GM12878 (cell line): ENCODE data around the gene FUS. TPM values are rescaled to one million over a fixed set of nuclear protein-coding genes. Genes with fewer than 3 reads are reported as not detected.

Experiments used
- CHD4 ChIP-seq: fragments of 200-600 bp; sonication (generic); IDR thresholded peaks from 2 replicates; pipeline ENCODE4 v1.6.1; 2016; ENCODE audit warnings: mild to moderate bottlenecking
- DPF2 ChIP-seq: fragments of 450-650 bp; IDR thresholded peaks from 2 replicates; pipeline ENCODE4 v1.6.1; 2017; ENCODE audit warnings: mild to moderate bottlenecking
- JUND ChIP-seq: IDR thresholded peaks from 2 replicates; pipeline ENCODE4 v1.6.1; 2012; ENCODE audit warnings: low read depth, mild to moderate bottlenecking, low read length, improper control_type of control experiment, moderate library complexity
- KLF5 ChIP-seq: fragments of 450-650 bp; IDR thresholded peaks from 2 replicates; pipeline ENCODE4 v1.6.1; 2014; ENCODE audit warnings: mild to moderate bottlenecking; ENCODE audit not compliant: partially characterized antibody
- MTA3 ChIP-seq: IDR thresholded peaks from 2 replicates; pipeline ENCODE4 v1.6.1; 2012; ENCODE audit warnings: low read length, inconsistent platforms, borderline replicate concordance
- MXI1 ChIP-seq: fragments of 150-350 bp; IDR thresholded peaks from 2 replicates; pipeline ENCODE4 v1.6.1; 2011; ENCODE audit warnings: low read depth, mild to moderate bottlenecking, inconsistent platforms, low read length, improper control_type of control experiment
- NBN ChIP-seq: fragments of 450-650 bp; IDR thresholded peaks from 2 replicates; pipeline ENCODE4 v1.6.1; 2016
- NFIC ChIP-seq: IDR thresholded peaks from 2 replicates; pipeline ENCODE4 v1.6.1; 2012; ENCODE audit warnings: low read depth, mild to moderate bottlenecking, inconsistent platforms, low read length, moderate library complexity
- POU2F2 ChIP-seq: IDR thresholded peaks from 3 replicates; pipeline ENCODE4 v1.6.1; 2011; ENCODE audit warnings: low read depth, mild to moderate bottlenecking, low read length, borderline replicate concordance
- RAD51 ChIP-seq: fragments of 450-650 bp; IDR thresholded peaks from 2 replicates; pipeline ENCODE4 v1.6.1; 2016; ENCODE audit warnings: moderate library complexity, mild to moderate bottlenecking, inconsistent platforms
- polyA plus RNA-seq, 11 experiments: library from polyadenylated mRNA; depleted of rRNA in 4 of 11; unstranded in 6 of 11; stranded (reverse) in 5 of 11; fragments of >200 nt; fragmentation: Nextera tagmentation in 4 of 11; fragmentation: Illumina TruSeq in 1 of 11; extraction: Ambion mirVana in 4 of 11; extraction: Trizol in 1 of 11; gene quantifications; 1 replicate in 1 of 11; 2 replicates in 10 of 11; pipeline versions ENCODE4 v1.2.1 to v1.2.3, GENCODE V29; 2011 to 2016; ENCODE audit warnings: inconsistent platforms in 2 of 11, missing spikeins in 2 of 11, low read depth in 1 of 11
- total RNA-seq, 4 experiments: library from RNA; depleted of rRNA in 3 of 4; stranded (reverse); fragments of >200 nt in 3 of 4; fragmentation: Illumina TruSeq in 1 of 4; extraction: Trizol in 1 of 4; gene quantifications; 2 replicates each; pipeline versions ENCODE4 v1.2.1 to v1.2.3, GENCODE V29; 2013 to 2021
- TF ChIP-seq, protein P1 (sequence below): IDR thresholded peaks from 2 replicates; pipeline ENCODE4 v1.6.1; 2012; ENCODE audit warnings: improper control_type of control experiment, low read depth, low read length; ENCODE audit not compliant: insufficient replicate concordance
- TF ChIP-seq, protein P2 (sequence below): fragments of 450-650 bp; IDR thresholded peaks from 2 replicates; pipeline ENCODE4 v1.6.1; 2016; ENCODE audit warnings: mild to moderate bottlenecking
- TF ChIP-seq, protein P3 (sequence below): IDR thresholded peaks from 2 replicates; pipeline ENCODE4 v1.6.1; 2012; ENCODE audit warnings: low read depth, low read length, improper control_type of control experiment

Gene FUS
- total and polyA plus RNA-seq, 10 of the 15 experiments (the other 5 are each of a cell fraction or from before 2014, with no cell fraction given) = 46.8 to 521 (median 347) TPM

DNA sequence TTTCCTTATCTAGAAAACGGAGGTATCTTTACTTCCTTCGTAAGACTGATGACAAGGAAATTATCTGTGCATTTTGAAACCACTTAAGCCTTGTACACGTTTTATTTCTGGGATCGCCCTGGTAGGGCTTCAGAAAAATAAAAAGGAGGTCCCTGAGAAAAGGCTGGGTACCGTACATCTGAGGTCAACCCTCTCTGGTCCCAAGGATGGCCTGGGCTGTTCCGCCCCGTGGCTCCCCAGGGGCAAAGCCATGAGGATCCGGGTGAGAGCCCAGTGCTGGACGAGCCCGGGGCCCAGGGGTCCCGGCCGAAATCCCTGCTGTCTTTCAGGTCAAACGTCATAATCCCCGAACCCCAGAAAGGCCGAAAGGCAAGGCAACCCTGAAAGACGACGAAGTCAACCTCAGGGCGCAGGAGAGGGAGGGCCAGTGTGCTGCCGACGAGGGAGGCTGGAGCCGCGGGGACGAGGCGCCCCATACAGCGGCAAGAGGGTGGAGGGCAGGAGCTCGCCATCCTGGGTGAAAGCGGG is 656 bp upstream of the FUS start (continued):
- TF ChIP-seq, protein P1, sequence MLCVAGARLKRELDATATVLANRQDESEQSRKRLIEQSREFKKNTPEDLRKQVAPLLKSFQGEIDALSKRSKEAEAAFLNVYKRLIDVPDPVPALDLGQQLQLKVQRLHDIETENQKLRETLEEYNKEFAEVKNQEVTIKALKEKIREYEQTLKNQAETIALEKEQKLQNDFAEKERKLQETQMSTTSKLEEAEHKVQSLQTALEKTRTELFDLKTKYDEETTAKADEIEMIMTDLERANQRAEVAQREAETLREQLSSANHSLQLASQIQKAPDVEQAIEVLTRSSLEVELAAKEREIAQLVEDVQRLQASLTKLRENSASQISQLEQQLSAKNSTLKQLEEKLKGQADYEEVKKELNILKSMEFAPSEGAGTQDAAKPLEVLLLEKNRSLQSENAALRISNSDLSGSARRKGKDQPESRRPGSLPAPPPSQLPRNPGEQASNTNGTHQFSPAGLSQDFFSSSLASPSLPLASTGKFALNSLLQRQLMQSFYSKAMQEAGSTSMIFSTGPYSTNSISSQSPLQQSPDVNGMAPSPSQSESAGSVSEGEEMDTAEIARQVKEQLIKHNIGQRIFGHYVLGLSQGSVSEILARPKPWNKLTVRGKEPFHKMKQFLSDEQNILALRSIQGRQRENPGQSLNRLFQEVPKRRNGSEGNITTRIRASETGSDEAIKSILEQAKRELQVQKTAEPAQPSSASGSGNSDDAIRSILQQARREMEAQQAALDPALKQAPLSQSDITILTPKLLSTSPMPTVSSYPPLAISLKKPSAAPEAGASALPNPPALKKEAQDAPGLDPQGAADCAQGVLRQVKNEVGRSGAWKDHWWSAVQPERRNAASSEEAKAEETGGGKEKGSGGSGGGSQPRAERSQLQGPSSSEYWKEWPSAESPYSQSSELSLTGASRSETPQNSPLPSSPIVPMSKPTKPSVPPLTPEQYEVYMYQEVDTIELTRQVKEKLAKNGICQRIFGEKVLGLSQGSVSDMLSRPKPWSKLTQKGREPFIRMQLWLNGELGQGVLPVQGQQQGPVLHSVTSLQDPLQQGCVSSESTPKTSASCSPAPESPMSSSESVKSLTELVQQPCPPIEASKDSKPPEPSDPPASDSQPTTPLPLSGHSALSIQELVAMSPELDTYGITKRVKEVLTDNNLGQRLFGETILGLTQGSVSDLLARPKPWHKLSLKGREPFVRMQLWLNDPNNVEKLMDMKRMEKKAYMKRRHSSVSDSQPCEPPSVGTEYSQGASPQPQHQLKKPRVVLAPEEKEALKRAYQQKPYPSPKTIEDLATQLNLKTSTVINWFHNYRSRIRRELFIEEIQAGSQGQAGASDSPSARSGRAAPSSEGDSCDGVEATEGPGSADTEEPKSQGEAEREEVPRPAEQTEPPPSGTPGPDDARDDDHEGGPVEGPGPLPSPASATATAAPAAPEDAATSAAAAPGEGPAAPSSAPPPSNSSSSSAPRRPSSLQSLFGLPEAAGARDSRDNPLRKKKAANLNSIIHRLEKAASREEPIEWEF = peak; percentile 12
- TF ChIP-seq MTA3 = no peak
- TF ChIP-seq NFIC = peak; percentile 4; the same call in 1 of the 2 replicates
- peak; percentile 47 for TF ChIP-seq DPF2
- TF ChIP-seq, protein P2, sequence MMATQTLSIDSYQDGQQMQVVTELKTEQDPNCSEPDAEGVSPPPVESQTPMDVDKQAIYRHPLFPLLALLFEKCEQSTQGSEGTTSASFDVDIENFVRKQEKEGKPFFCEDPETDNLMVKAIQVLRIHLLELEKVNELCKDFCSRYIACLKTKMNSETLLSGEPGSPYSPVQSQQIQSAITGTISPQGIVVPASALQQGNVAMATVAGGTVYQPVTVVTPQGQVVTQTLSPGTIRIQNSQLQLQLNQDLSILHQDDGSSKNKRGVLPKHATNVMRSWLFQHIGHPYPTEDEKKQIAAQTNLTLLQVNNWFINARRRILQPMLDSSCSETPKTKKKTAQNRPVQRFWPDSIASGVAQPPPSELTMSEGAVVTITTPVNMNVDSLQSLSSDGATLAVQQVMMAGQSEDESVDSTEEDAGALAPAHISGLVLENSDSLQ = peak; percentile 17; the same call in 1 of the 2 replicates
- TF ChIP-seq KLF5 = no peak
- TF ChIP-seq, protein P3, sequence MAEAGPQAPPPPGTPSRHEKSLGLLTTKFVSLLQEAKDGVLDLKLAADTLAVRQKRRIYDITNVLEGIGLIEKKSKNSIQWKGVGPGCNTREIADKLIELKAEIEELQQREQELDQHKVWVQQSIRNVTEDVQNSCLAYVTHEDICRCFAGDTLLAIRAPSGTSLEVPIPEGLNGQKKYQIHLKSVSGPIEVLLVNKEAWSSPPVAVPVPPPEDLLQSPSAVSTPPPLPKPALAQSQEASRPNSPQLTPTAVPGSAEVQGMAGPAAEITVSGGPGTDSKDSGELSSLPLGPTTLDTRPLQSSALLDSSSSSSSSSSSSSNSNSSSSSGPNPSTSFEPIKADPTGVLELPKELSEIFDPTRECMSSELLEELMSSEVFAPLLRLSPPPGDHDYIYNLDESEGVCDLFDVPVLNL = no peak
- TF ChIP-seq POU2F2 = peak; percentile 61; the same call in 2 of the 3 replicates
- peak; percentile 2; the same call in 1 of the 2 replicates for TF ChIP-seq NBN
- TF ChIP-seq CHD4 = 0 out of 2 replicates have a peak, but pooled peaks have one; percentile 44
- no peak for TF ChIP-seq JUND
- TF ChIP-seq RAD51 = no peak
- 0 out of 2 replicates have a peak, but pooled peaks have one; percentile 33 for TF ChIP-seq MXI1
- TF ChIP-seq, all 136 proteins: peak for 20
